ENCODE measurements around the gene NOS2.

DNA sequence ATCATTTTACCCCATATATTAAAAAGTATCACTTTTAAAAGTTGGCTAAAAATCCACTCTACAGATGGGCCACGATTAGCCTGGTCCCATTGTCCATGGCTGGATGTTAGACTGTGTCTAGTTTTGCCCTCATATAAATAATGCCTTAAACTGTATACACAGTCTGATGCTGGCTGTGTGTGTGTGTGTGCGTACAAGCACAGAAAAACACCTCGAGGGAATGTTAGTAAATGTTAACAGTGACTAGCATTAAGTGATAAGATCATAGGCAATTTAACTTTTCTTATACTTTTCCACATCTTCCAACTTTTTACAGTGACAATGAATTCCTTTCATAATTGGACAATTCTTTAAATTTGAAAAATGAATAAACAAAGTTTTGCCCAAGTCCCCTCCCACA is 8.2 kb downstream of the NOS2 start:
- TF ChIP-seq CTCF (IDR thresholded peaks at IDR 0.05) (no peak), POLR2A (IDR thresholded peaks at IDR 0.05; ENCODE audit: low read depth) (no peak), POLR2AphosphoS5 (IDR thresholded peaks at IDR 0.05) (no peak), EP300 (IDR thresholded peaks at IDR 0.05) (no peak)

Measured in esophagus muscularis mucosa (tissue), 4 donors.